Activated CD8-positive, alpha-beta T cell treated with anti-CD3 and anti-CD28 coated beads for 36 hours (primary cell): ENCODE results near the gene ATG101. TPM values are rescaled to one million over a fixed set of nuclear protein-coding genes. Genes with fewer than 3 reads are reported as not detected.

ENCODE experiments used
- ATAC-seq: fragments of 200-7000 bp; cut with Tn5 transposase; one replicate; pipeline ENCODE4 v1.10.0; 2021; ENCODE audit warnings: mild to moderate bottlenecking, moderate library complexity
- CTCF ChIA-PET: fragments of 350-600 bp; sonication (Branson Sonifier 250); formaldehyde crosslinking; loops from one replicate; lab custom pipeline; 2021; ENCODE audit warnings: antibody characterized with exemption; lab: Charles Lee
- POLR2A ChIA-PET: fragments of 350-600 bp; sonication (Branson Sonifier 250); formaldehyde crosslinking; loops from one replicate; lab custom pipeline; 2021; ENCODE audit warnings: antibody characterized with exemption; lab: Charles Lee
- DNase-seq: peaks from one replicate; pipeline ENCODE4 v3.0.0-alpha.2; 2020
- H3K27ac Mint-ChIP-seq: one replicate; pipeline ENCODE4 v1.8.0; 2021; ENCODE audit warnings: mild to moderate bottlenecking, mixed read lengths
- H3K27me3 Mint-ChIP-seq: one replicate; pipeline ENCODE4 v1.8.0; 2021; ENCODE audit warnings: mixed read lengths
- H3K36me3 Mint-ChIP-seq: one replicate; pipeline ENCODE4 v1.8.0; 2021; ENCODE audit warnings: low read depth, mixed read lengths
- H3K4me1 Mint-ChIP-seq: one replicate; pipeline ENCODE4 v1.8.0; 2021; ENCODE audit warnings: low read depth, mixed read lengths
- H3K4me3 Mint-ChIP-seq: one replicate; pipeline ENCODE4 v1.8.0; 2021; ENCODE audit warnings: mild to moderate bottlenecking, moderate library complexity, mixed read lengths
- H3K9me3 Mint-ChIP-seq: one replicate; pipeline ENCODE4 v1.8.0; 2021; ENCODE audit warnings: mixed read lengths
- intact Hi-C: fragments of 100-400 bp; cut with micrococcal nuclease; formaldehyde crosslinking; loops from one replicate; pipeline ENCODE4 v1.10.0; 2022
- total RNA-seq, 2 experiments: library from RNA; stranded (reverse); gene quantifications; one replicate each; pipeline ENCODE4 v1.2.3, GENCODE V29; 2021
- TF ChIP-seq, protein P1 (sequence below): fragments of 200-600 bp; IDR thresholded peaks from one replicate; pipeline ENCODE4 v1.8.0; 2022; ENCODE audit warnings: antibody characterized with exemption, mild to moderate bottlenecking

ATG101 gene
- total RNA-seq, 2 experiments from 2014 or later, result 25.6 to 28.4 TPM

DNA sequence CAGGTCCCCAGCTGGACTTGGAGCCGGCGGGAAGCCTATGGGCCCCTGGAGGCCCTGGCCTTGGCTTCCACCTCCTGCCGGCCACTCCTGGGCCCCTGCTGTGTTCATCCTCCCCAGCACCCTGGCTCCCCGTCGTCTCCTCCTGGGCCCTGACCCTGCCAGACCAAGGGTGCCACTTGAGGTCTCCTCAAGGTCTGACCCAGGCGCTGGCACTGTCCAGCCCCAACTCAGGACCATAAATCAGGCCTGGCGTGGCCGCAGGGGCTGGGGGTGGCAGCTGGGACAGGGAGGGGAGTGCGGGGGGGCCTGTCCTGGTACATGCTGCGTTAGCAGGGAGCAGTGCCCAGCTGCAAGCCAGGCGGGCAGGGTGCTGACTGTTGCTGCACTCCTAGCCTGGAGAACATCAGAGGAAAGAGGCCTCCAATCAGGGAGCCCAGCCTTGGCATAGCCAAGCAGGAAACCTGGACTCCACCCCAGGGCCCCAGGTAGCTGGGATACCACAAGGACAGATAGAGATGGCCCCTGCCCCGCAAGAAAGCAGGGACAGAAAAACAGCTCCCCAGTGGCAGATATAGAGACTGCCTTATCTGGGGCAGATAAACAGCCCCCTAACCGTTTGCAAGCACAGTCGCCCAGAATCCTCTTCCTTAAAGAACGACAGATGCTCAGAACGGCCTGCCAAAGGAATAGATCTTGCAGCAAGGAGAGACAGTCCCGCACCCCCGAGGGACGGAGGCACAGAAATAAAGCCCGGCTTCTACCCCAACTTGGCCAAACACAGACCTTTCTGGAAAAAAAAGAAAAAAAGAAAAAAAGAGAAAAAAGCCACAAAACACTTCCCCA, 6.5 kb upstream of the ATG101 start:
- DNase-seq, result no peak
- Mint-ChIP-seq H3K9me3 (no peaks in the 10 kb centered on the region), H3K36me3 (peaks cover 12% of the 10 kb centered on the region), H3K27ac (no peak overlapping the region), H3K4me3 (no peak overlapping the region), H3K4me1 (peaks cover 8% of the 10 kb centered on the region), H3K27me3 (peaks cover 1% of the 10 kb centered on the region)
- ChIA-PET CTCF (interaction anchor here (1.0 to 27.5 kb wide), 3 partner anchors 20 to 58 kb away, joined by 3 to 602 read pairs (median 4); no protein-coding TSS in a partner anchor), POLR2A (no interaction called here)
- intact Hi-C loops, result no loop called here
- no peak for ATAC-seq
- TF ChIP-seq, protein P1, sequence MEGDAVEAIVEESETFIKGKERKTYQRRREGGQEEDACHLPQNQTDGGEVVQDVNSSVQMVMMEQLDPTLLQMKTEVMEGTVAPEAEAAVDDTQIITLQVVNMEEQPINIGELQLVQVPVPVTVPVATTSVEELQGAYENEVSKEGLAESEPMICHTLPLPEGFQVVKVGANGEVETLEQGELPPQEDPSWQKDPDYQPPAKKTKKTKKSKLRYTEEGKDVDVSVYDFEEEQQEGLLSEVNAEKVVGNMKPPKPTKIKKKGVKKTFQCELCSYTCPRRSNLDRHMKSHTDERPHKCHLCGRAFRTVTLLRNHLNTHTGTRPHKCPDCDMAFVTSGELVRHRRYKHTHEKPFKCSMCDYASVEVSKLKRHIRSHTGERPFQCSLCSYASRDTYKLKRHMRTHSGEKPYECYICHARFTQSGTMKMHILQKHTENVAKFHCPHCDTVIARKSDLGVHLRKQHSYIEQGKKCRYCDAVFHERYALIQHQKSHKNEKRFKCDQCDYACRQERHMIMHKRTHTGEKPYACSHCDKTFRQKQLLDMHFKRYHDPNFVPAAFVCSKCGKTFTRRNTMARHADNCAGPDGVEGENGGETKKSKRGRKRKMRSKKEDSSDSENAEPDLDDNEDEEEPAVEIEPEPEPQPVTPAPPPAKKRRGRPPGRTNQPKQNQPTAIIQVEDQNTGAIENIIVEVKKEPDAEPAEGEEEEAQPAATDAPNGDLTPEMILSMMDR, result no peak

DNA sequence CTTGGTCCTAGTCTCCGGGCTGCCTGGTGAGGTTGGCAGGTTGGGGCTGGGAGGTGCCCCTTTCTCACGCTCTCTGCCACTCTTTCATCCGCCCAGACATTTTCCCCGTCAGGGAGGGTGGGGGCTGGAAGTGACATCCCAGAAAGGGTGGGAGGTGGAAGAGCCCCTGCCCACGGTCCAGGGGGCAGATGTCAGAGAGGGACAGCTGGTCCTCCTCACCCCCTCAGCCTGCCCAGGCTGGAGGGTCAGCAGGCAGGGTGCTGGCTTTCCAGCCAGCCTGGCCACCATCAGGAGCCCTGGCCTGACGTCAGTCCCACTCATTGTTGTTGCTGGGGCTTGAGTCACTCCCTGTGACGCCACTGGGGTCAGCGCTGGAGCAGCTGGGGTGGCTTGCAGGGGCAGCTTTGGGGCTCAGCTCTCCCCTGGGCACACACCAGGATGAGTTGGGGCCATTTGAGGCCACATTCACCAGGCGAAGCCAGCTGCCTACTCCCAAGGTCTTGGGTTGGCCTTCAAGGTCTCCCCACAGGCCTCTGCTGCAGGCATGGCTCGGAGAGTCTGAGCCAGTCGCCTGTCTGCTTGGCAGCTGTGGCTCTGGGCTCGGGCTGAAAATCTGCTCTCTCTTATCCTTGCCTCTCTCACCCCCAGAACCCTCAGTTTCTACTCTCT, 5.7 kb upstream of the ATG101 start:
- Mint-ChIP-seq H3K9me3 (no peaks in the 10 kb centered on the region), H3K27me3 (peaks cover 1% of the 10 kb centered on the region), H3K4me1 (peaks cover 11% of the 10 kb centered on the region), H3K27ac (no peak overlapping the region), H3K4me3 (no peak overlapping the region), H3K36me3 (peaks cover 4% of the 10 kb centered on the region)
- ATAC-seq (no peak), DNase-seq (no peak)
- TF ChIP-seq, protein P1, result no peak
- ChIA-PET CTCF (interaction anchor here (1.2 to 27.5 kb wide), 2 partner anchors 38 to 58 kb away, joined by 4 to 602 read pairs; no protein-coding TSS in a partner anchor), POLR2A (interaction anchor here (0.6 to 0.9 kb wide), 2 partner anchors 43 to 980 kb away, joined by 3 to 6 read pairs; no protein-coding TSS in a partner anchor)
- intact Hi-C loops, result no loop called here

DNA sequence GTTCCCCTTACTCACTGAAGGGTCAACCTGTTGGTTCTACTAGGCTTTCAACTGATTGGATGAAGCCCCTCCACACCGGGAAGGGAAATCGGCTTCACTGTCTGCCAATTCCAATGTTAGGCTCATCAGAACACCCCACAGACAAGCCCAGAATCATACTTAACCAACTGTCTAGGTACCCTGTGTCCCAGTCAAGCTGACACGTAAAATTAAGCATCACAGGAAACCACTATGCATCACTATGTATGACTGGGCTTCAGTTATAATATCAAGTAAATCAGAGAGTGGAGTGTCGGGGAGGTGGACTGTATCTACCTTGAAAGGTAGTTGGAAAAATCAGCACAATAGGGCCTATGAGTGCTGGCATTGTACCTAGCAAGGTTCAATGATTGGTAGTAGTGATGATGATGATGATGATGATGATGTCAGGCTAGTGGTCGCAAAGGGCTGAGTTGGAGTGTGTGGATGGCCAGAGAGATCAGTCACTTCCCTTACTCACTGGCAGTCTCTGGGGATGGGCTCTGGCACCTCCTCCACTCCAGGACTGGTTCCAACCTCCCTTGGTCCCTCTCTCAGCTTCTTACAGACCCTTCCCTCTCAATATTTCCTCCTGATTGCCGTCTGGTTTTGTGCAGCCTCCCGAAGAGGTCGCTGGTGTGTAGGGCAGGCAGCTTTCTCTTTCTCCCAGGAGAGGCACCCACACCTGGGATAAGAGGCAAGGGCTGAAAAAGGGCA, 3.3 kb upstream of the ATG101 start:
- ChIA-PET POLR2A (interaction anchor here (0.7 to 2.5 kb wide), 2 partner anchors 14 to 41 kb away, joined by 3 to 15 read pairs; partner anchors contain the start of gene NR4A1), CTCF (interaction anchor here (1.0 to 27.5 kb wide), 5 partner anchors 18 to 73 kb away, joined by 3 to 602 read pairs (median 4); no protein-coding TSS in a partner anchor)
- H3K9me3 Mint-ChIP-seq, result no peaks in the 10 kb centered on the region
- ATAC-seq (peak; percentile 8), DNase-seq (peak; percentile 16)
- H3K27ac Mint-ChIP-seq, result no peak overlapping the region
- TF ChIP-seq, protein P1, result no peak
- H3K4me3 Mint-ChIP-seq, result no peak overlapping the region
- intact Hi-C loops, result loop anchor here (5.0 kb wide), 1 partner anchor 39 kb away; no protein-coding TSS in a partner anchor
- peaks cover 2% of the 10 kb centered on the region for H3K36me3 Mint-ChIP-seq
- peaks cover 1% of the 10 kb centered on the region for H3K27me3 Mint-ChIP-seq
- peaks cover 24% of the 10 kb centered on the region for H3K4me1 Mint-ChIP-seq

DNA sequence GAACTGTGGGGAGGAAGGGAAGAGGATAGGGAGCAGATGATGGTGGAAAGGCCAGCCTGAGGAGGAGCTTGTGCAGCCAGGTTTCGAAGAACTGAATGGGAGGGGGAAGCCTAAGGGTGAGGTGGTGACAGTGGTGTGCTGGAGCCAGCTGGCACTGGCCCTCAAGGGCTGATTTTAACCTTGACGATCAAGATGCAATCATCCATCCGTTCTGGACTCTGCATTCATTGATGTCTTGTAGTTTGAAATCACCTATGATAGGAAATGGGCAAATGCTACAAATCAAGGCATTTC, 2.8 kb upstream of the ATG101 start:
- peaks cover 2% of the 10 kb centered on the region for H3K36me3 Mint-ChIP-seq
- DNase-seq (no peak), ATAC-seq (no peak)
- POLR2A ChIA-PET, result interaction anchor here (2.5 kb wide), 1 partner anchor 15 kb away, joined by 15 read pairs; the partner anchor contains the start of gene NR4A1
- CTCF ChIA-PET, result interaction anchor here (1.0 to 27.5 kb wide), 4 partner anchors 15 to 41 kb away, joined by 3 to 602 read pairs (median 6); no protein-coding TSS in a partner anchor
- peaks cover 27% of the 10 kb centered on the region for H3K4me1 Mint-ChIP-seq
- H3K9me3 Mint-ChIP-seq, result no peaks in the 10 kb centered on the region
- intact Hi-C loops, result loop anchor here (5.0 kb wide), 1 partner anchor 40 kb away; no protein-coding TSS in a partner anchor
- TF ChIP-seq, protein P1, result no peak
- H3K4me3 Mint-ChIP-seq, result no peak overlapping the region
- H3K27ac Mint-ChIP-seq, result no peak overlapping the region
- H3K27me3 Mint-ChIP-seq, result peaks cover 1% of the 10 kb centered on the region
